HepG2 (cell line): ENCODE results near the gene SPATA32. TPM values are rescaled to one million over a fixed set of nuclear protein-coding genes. Genes with fewer than 3 reads are reported as not detected.

Experiments
- ARNT ChIP-seq: fragments of 450-650 bp; IDR thresholded peaks from 2 replicates; pipeline ENCODE4 v1.6.1; 2017
- ARNTL ChIP-seq: sonication (generic); formaldehyde crosslinking; IDR thresholded peaks from 2 replicates; pipeline ENCODE4 v1.4.0; 2020; ENCODE audit warnings: mild to moderate bottlenecking, missing genetic modification reagents
- CTCF ChIP-seq: sonication (generic); formaldehyde crosslinking; IDR thresholded peaks from 2 replicates; pipeline ENCODE4 v1.5.0; 2020; ENCODE audit warnings: mild to moderate bottlenecking, missing genetic modification reagents, moderate library complexity
- ERF ChIP-seq: IDR thresholded peaks from 2 replicates; pipeline ENCODE4 v1.6.1; 2018; ENCODE audit warnings: missing biosample characterization, missing genetic modification reagents
- FOXA1 ChIP-seq, 2 experiments: fragments of 450-650 bp in 1 of 2; sonication (generic) in 1 of 2; formaldehyde crosslinking in 1 of 2; IDR thresholded peaks; 2 replicates each; pipeline versions ENCODE4 v1.4.0 to v1.6.1; 2016 to 2020; ENCODE audit warnings: missing genetic modification reagents in 1 of 2
- GPN1 ChIP-seq: sonication (generic); formaldehyde crosslinking; IDR thresholded peaks from 2 replicates; pipeline ENCODE4 v1.5.1; 2020; ENCODE audit warnings: missing genetic modification reagents, borderline replicate concordance
- HES4 ChIP-seq: sonication (generic); formaldehyde crosslinking; IDR thresholded peaks from 2 replicates; pipeline ENCODE4 v1.9.0; 2021; ENCODE audit warnings: mild to moderate bottlenecking, missing genetic modification reagents, borderline replicate concordance
- KAT2B ChIP-seq: fragments of 150-350 bp; IDR thresholded peaks from 2 replicates; pipeline ENCODE4 v1.6.1; 2014; ENCODE audit warnings: low read depth, low read length, borderline replicate concordance
- MEF2D ChIP-seq: sonication (generic); formaldehyde crosslinking; IDR thresholded peaks from 2 replicates; pipeline ENCODE4 v1.5.1; 2020; ENCODE audit warnings: mild to moderate bottlenecking, missing genetic modification reagents
- MEIS1 ChIP-seq: sonication (generic); formaldehyde crosslinking; IDR thresholded peaks from 2 replicates; pipeline ENCODE4 v1.9.0; 2021; ENCODE audit warnings: mild to moderate bottlenecking, missing genetic modification reagents, moderate library complexity, borderline replicate concordance
- MNT ChIP-seq: fragments of 450-650 bp; IDR thresholded peaks from 2 replicates; pipeline ENCODE4 v1.6.1; 2016
- MTA1 ChIP-seq: sonication (generic); formaldehyde crosslinking; IDR thresholded peaks from 2 replicates; pipeline ENCODE4 v1.4.0; 2020; ENCODE audit warnings: missing genetic modification reagents, mild to moderate bottlenecking, borderline replicate concordance
- RFXANK ChIP-seq: IDR thresholded peaks from 2 replicates; pipeline ENCODE4 v1.6.1; 2016
- TOE1 ChIP-seq: sonication (generic); formaldehyde crosslinking; IDR thresholded peaks from 2 replicates; pipeline ENCODE4 v1.4.0; 2020; ENCODE audit warnings: mild to moderate bottlenecking, missing genetic modification reagents
- YEATS4 ChIP-seq: sonication (generic); formaldehyde crosslinking; IDR thresholded peaks from 2 replicates; pipeline ENCODE4 v1.4.0; 2020; ENCODE audit warnings: missing genetic modification reagents, borderline replicate concordance
- ZFP37 ChIP-seq: sonication (generic); formaldehyde crosslinking; IDR thresholded peaks from 2 replicates; pipeline ENCODE4 v1.4.0; 2020; ENCODE audit warnings: missing genetic modification reagents, borderline replicate concordance
- ZNF207 ChIP-seq: fragments of 450-650 bp; IDR thresholded peaks from 2 replicates; pipeline ENCODE4 v1.6.1; 2016; ENCODE audit warnings: antibody characterized with exemption, borderline replicate concordance
- ZNF225 ChIP-seq: sonication (generic); formaldehyde crosslinking; IDR thresholded peaks from 2 replicates; pipeline ENCODE4 v1.4.0; 2020; ENCODE audit warnings: mild to moderate bottlenecking, missing genetic modification reagents
- ZNF235 ChIP-seq: sonication (generic); formaldehyde crosslinking; IDR thresholded peaks from 2 replicates; pipeline ENCODE4 v1.8.1; 2023; ENCODE audit warnings: mild to moderate bottlenecking, missing genetic modification reagents, borderline replicate concordance
- ZNF317 ChIP-seq: sonication (generic); formaldehyde crosslinking; IDR thresholded peaks from 2 replicates; pipeline ENCODE4 v1.5.0; 2020; ENCODE audit warnings: mild to moderate bottlenecking, missing genetic modification reagents
- ZNF546 ChIP-seq: sonication (generic); formaldehyde crosslinking; conservative IDR thresholded peaks from 2 replicates; pipeline ENCODE4 v1.8.1; 2023; ENCODE audit warnings: mild to moderate bottlenecking, missing genetic modification reagents
- ZNF598 ChIP-seq: sonication (generic); formaldehyde crosslinking; IDR thresholded peaks from 2 replicates; pipeline ENCODE4 v1.5.1; 2020; ENCODE audit warnings: mild to moderate bottlenecking, missing genetic modification reagents, borderline replicate concordance
- ZNF746 ChIP-seq: sonication (generic); formaldehyde crosslinking; IDR thresholded peaks from 2 replicates; pipeline ENCODE4 v1.8.0; 2022; ENCODE audit warnings: mild to moderate bottlenecking, missing genetic modification reagents
- ZNF772 ChIP-seq: sonication (generic); formaldehyde crosslinking; IDR thresholded peaks from 2 replicates; pipeline ENCODE4 v1.5.0; 2020; ENCODE audit warnings: mild to moderate bottlenecking, missing genetic modification reagents
- ZSCAN20 ChIP-seq: sonication (generic); formaldehyde crosslinking; IDR thresholded peaks from 2 replicates; pipeline ENCODE4 v1.4.0; 2020; ENCODE audit warnings: missing genetic modification reagents, mild to moderate bottlenecking, borderline replicate concordance
- ZSCAN31 ChIP-seq: sonication (generic); formaldehyde crosslinking; IDR thresholded peaks from 2 replicates; pipeline ENCODE4 v1.5.0; 2020; ENCODE audit warnings: low read depth, mild to moderate bottlenecking, missing genetic modification reagents
- polyA plus RNA-seq, 8 experiments: library from polyadenylated mRNA; depleted of rRNA in 3 of 8; stranded (reverse) in 7 of 8; unstranded in 1 of 8; fragments of >200 nt; fragmentation: Illumina TruSeq in 4 of 8; extraction: Trizol in 4 of 8; gene quantifications; 2 replicates each; pipeline versions ENCODE4 v1.2.1 to v1.2.3, GENCODE V29; 2011 to 2016; ENCODE audit warnings: low read depth in 4 of 8, missing spikeins in 1 of 8, mixed read lengths in 1 of 8; ENCODE audit not compliant: insufficient read depth in 1 of 8
- total RNA-seq, 5 experiments: library from RNA; depleted of rRNA; stranded (reverse); fragments of >200 nt; fragmentation: Illumina TruSeq; extraction: Trizol; gene quantifications; 2 replicates each; pipeline ENCODE4 v1.2.3, GENCODE V29; 2016; ENCODE audit warnings: low read depth in 1 of 5

SPATA32 gene
- total and polyA plus RNA-seq, 2 of the 13 experiments (the other 11 are each of a cell fraction or from before 2014, with no cell fraction given): not detected

- no peak for TF ChIP-seq FOXA1 (IDR thresholded peaks at IDR 0.05)
- no peak for TF ChIP-seq FOXA1 (CRISPR knock-in tag; IDR thresholded peaks at IDR 0.05)
- no peak for TF ChIP-seq ZNF207
- no peak for TF ChIP-seq ZNF225 (CRISPR knock-in tag)
- peak; percentile 32 for TF ChIP-seq ERF (CRISPR knock-in tag)
- peak; percentile 5; the same call in 1 of the 2 replicates for TF ChIP-seq ARNTL (CRISPR knock-in tag)
- no peak for TF ChIP-seq CTCF
- no peak for TF ChIP-seq ZNF598 (CRISPR knock-in tag)
- TF ChIP-seq ZNF772 (CRISPR knock-in tag): no peak
- TF ChIP-seq GPN1 (CRISPR knock-in tag): no peak
- TF ChIP-seq MTA1 (CRISPR knock-in tag): peak; percentile 86; the same call in 1 of the 2 replicates
- TF ChIP-seq MEF2D (CRISPR knock-in tag): no peak
- TF ChIP-seq ZNF235 (CRISPR knock-in tag): peak; percentile 31; the same call in 1 of the 2 replicates
- TF ChIP-seq RFXANK (CRISPR knock-in tag): no peak; the same call in 1 of the 2 replicates
- 0 out of 2 replicates have a peak, but pooled peaks have one; percentile 30 for TF ChIP-seq ZNF746
- no peak; the same call in 1 of the 2 replicates for TF ChIP-seq ZNF546
- no peak for TF ChIP-seq ARNT
- TF ChIP-seq MNT: no peak
- TF ChIP-seq ZFP37 (CRISPR knock-in tag): no peak; the same call in 1 of the 2 replicates
- no peak for TF ChIP-seq ZSCAN20 (CRISPR knock-in tag)
- no peak for TF ChIP-seq HES4 (CRISPR knock-in tag)
- no peak for TF ChIP-seq TOE1 (CRISPR knock-in tag)
- no peak for TF ChIP-seq KAT2B
- no peak for TF ChIP-seq ZNF317 (CRISPR knock-in tag)
- peak; percentile 83; the same call in 1 of the 2 replicates for TF ChIP-seq ZSCAN31 (CRISPR knock-in tag)
- TF ChIP-seq MEIS1 (CRISPR knock-in tag): no peak
- no peak for TF ChIP-seq YEATS4 (CRISPR knock-in tag)
Measured at GRCh38 chr17:45247429-45248131, 14.3 kb downstream of the SPATA32 start (continued).
